Aorta (tissue), 5 donors: ENCODE data around the gene TBL3. TPM values are rescaled to one million over a fixed set of nuclear protein-coding genes. Genes with fewer than 3 reads are reported as not detected.

Experiments used
- ATAC-seq: fragments of 200-7000 bp; cut with Tn5 transposase; one replicate; pipeline ENCODE4 v1.9.1; 2022; ENCODE audit warnings: moderate library complexity; ENCODE audit not compliant: low FRiP score
- DNase-seq, 2 donors: peaks; one replicate each; pipeline ENCODE4 v3.0.0-alpha.2; 2020
- H3K27ac ChIP-seq, 2 donors: one replicate each; pipeline ENCODE4 v1.5.1; 2013; ENCODE audit warnings: low read length in 2 of 2, mild to moderate bottlenecking in 2 of 2, moderate library complexity in 2 of 2, control low read depth in 1 of 2, inconsistent platforms in 1 of 2, low read depth in 1 of 2
- H3K27me3 ChIP-seq, 2 donors: one replicate each; pipeline ENCODE4 v1.6.1; 2013; ENCODE audit warnings: control low read depth in 1 of 2, low read length in 1 of 2, mild to moderate bottlenecking in 1 of 2, moderate library complexity in 1 of 2; ENCODE audit not compliant: insufficient read depth in 2 of 2, control insufficient read depth in 1 of 2
- H3K36me3 ChIP-seq, 2 donors: one replicate each; pipeline ENCODE4 v1.6.1; 2013; ENCODE audit warnings: control low read depth in 1 of 2, low read length in 1 of 2, mild to moderate bottlenecking in 1 of 2; ENCODE audit not compliant: insufficient read depth in 2 of 2, control insufficient read depth in 1 of 2
- H3K4me1 ChIP-seq, 2 donors: one replicate each; pipeline ENCODE4 v1.6.1; 2013; ENCODE audit warnings: low read length in 2 of 2, control low read depth in 1 of 2, mild to moderate bottlenecking in 1 of 2, moderate library complexity in 1 of 2; ENCODE audit not compliant: insufficient read depth in 2 of 2, control insufficient read depth in 1 of 2
- H3K4me3 ChIP-seq, 2 donors: one replicate each; pipeline ENCODE4 v1.5.1; 2013; ENCODE audit warnings: low read length in 2 of 2, control low read depth in 1 of 2, mild to moderate bottlenecking in 1 of 2
- H3K9me3 ChIP-seq: one replicate; pipeline ENCODE4 v1.6.1; 2013; ENCODE audit warnings: mild to moderate bottlenecking, low read length; ENCODE audit not compliant: control insufficient read depth
- WGBS, 2 donors: extraction: QIAGEN DNeasy Blood & Tissue Kit; methylation state at CpG; one replicate each; pipeline ENCODE4 v1.1.7; 2013; 5-methylcytosine and 5-hydroxymethylcytosine counted together
- intact Hi-C, 2 donors: fragments of 100-400 bp; cut with DNase I; formaldehyde crosslinking; loops; one replicate each; pipeline versions ENCODE4 v1.14.2 to v1.15.0; 2022
- polyA plus RNA-seq, 2 donors: library from polyadenylated mRNA; stranded (reverse); fragments of 200-250 nt; gene quantifications; one replicate each; pipeline ENCODE4 v1.2.3, GENCODE V29; 2013
- total RNA-seq, 2 donors: library from RNA; stranded (reverse); fragmentation: NEBNext Ultra II Directional; extraction: Animal tissue kit (Norgen Biotek cat#: 25700); gene quantifications; one replicate each; pipeline ENCODE4 v1.2.1, GENCODE V29; 2021
- donor health status: healthy with polysubstance abuse.
- donor health status: Bipolar disorder and iron deficiency.
- donor health status: DM: no; HTN: no; CAD: no.
- donor health status: DM: no; HTN: no; CAD: no.
- donor health status: DM: yes; HTN: yes; CAD: no.

TBL3 gene
- total and polyA plus RNA-seq, 4 donors: 14.9 to 85.5 (median 17.9) TPM

DNA sequence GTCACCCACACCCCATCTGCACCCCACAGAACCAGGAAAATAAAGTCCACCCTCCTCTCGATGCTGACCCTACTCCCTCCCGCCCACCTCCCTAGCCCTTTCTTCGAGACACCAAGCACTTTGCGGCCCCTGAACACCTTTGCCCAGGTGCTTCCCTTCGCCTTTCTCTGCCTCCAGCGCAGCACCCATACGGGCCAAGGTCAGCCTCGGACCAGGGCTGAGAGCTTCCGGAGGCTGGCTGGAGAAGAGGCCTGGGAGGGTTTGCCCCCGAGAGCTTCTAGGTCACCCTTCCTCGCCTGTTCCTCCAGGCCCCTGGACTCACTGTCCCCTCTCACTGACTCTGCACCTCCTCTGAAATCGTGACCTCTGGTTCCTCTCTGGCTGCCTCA is 52.2 kb downstream of the TBL3 start:
- H3K36me3 ChIP-seq: no peaks in the 10 kb centered on the region
- intact Hi-C loops: loop anchor here (5.0 kb wide), 2 partner anchors 63 to 128 kb away; no protein-coding TSS in a partner anchor
- ATAC-seq (no peak), DNase-seq (no peak)
- no peak overlapping the region for H3K4me3 ChIP-seq
- 91 to 98% methylated on average over 12 of the region's 12 CpGs for WGBS, 2 donors
- H3K27ac ChIP-seq: no peak overlapping the region
- no peaks in the 10 kb centered on the region for H3K27me3 ChIP-seq
- H3K4me1 ChIP-seq: no peaks in the 10 kb centered on the region
- no peaks in the 10 kb centered on the region for H3K9me3 ChIP-seq

DNA sequence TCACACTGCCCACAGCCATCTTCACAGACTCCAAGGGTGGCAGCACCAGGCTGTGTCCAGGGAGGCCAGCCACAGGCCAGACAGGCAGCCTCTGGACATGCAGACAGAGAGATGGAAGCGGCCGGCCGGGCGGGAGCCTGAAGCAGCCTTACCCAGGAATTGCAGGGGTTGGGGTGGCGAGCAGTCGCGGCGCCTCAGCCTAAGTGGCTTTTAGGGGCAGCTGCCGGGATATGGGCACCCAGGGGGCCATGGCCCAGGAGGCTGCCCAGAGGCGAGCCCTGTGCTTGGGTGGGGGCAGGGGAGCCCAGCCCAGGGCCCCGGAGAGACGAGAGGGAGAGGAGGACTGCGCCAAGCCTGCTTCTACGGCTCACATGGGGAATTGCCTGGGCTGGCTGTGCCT is 53.4 kb downstream of the TBL3 start:
- Histone ChIP-seq H3K27ac (no peak overlapping the region), H3K36me3 (no peaks in the 10 kb centered on the region), H3K27me3 (no peaks in the 10 kb centered on the region), H3K4me1 (no peaks in the 10 kb centered on the region), H3K4me3 (no peak overlapping the region), H3K9me3 (no peaks in the 10 kb centered on the region)
- intact Hi-C loops: no loop called here
- 84 to 88% methylated on average over 14 of the region's 14 CpGs for WGBS, 2 donors
- DNase-seq (no peak), ATAC-seq (no peak)

- no peaks in the 10 kb centered on the region for H3K27me3 ChIP-seq
- no peaks in the 10 kb centered on the region for H3K4me1 ChIP-seq
Observed at GRCh38 chr16:2025878-2026460, 54.1 kb downstream of the TBL3 start.

DNA sequence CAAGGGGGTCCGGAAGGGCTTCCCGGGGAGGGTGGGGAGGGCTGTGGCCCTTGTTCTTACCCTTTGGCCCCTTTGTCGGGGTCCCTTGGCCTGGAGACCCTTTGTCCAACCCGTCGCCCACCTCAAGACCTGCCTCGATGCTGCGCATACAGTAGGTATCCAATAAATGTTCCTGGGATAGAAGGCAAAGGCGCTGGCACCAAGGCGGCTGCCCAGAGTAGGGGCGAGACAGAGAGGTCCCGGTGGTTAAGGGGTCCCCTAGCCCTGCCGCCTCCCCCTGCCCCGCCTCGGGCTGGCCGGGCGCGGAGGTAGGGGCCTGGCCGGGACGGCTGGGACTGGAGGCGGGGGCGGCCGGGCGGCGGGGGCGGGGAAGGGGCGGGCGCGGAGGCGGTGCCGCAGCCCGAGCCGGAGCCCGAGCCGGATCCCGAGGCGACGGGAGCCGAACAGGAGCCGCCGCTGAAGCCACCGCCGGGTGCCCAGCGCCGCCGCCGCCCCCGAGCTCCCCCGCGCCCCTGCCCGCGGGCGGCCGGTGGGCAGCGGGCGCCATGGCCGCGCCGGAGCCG is 54.7 kb downstream of the TBL3 start, which contains the start of gene NHERF2:
TSS of gene NHERF2 (plus strand) at position 442 of the 563 bp plus-strand sequence. CDS start at position 546, 104 bp downstream.
- ATAC-seq (no peak), DNase-seq (no peak)
- no peaks in the 10 kb centered on the region for H3K4me1 ChIP-seq
- intact Hi-C loops: no loop called here
- H3K27me3 ChIP-seq: no peaks in the 10 kb centered on the region
- no peaks in the 10 kb centered on the region for H3K9me3 ChIP-seq
- no peaks in the 10 kb centered on the region for H3K36me3 ChIP-seq
- WGBS, 2 donors: 7 to 13% methylated on average over 25 to 59 of the region's 59 CpGs
- peak within 1 kb of the TSS; percentile 63 to 65 for H3K4me3 ChIP-seq
- no peak within 1 kb of the TSS for H3K27ac ChIP-seq

More at GRCh38 chr16:2025878-2026460, 54.1 kb downstream of the TBL3 start:
- no peak overlapping the region for H3K4me3 ChIP-seq
- intact Hi-C loops: no loop called here
- H3K36me3 ChIP-seq: no peaks in the 10 kb centered on the region
- WGBS, 2 donors: 74% methylated on average over 16 of the region's 16 CpGs
- no peak for ATAC-seq
- H3K9me3 ChIP-seq: no peaks in the 10 kb centered on the region
- no peak for DNase-seq
- H3K27ac ChIP-seq: no peak overlapping the region

DNA sequence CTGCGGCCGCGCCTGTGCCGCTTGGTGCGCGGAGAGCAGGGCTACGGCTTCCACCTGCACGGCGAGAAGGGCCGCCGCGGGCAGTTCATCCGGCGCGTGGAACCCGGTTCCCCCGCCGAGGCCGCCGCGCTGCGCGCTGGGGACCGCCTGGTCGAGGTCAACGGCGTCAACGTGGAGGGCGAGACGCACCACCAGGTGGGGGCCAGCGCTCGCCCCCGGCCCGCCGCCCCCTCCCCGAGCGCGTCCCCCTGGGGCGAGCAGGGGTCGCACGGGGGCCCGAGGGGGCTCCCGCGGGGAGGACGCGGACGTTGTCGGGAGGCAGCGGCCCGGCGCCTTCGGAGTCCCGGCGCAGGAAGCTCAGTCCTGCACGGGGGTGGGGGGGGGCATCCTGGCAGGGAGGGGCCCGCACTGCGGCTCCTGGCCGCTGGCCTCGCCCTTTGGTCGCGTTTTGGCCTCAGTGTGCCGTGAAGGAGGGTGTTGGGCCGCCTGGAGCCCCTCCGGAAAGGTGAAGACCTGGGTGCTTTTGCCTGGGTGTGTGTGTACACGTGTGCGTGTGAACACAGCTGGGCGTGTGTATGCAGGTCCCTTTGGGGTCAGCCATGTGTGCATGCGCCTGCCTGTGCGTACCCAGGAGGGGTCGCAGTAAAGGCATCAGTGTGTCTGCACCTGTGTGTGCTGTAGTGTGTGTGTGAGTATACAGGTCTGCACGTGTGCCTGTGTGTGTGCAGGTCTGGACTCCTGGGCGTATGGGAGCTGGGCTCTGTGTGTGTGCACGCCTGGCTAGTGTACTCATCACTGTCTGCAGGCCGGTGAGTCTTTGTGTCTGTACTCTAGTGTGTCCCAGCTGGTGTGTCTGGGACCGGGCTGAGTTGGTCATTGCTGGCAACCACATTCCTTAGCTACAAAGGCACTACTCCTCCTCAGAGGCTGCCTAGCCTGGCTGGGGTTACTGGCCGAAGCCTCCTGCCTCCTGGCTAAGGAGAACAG is 55.5 kb downstream of the TBL3 start:
- intact Hi-C loops: no loop called here
- H3K36me3 ChIP-seq: no peaks in the 10 kb centered on the region
- H3K27me3 ChIP-seq: no peaks in the 10 kb centered on the region
- H3K27ac ChIP-seq: no peak overlapping the region
- WGBS, 2 donors: 2 to 3% methylated on average over 40 to 76 of the region's 76 CpGs
- DNase-seq (no peak), ATAC-seq (no peak)
- H3K9me3 ChIP-seq: no peaks in the 10 kb centered on the region
- peak overlapping the region; percentile 63 to 65 for H3K4me3 ChIP-seq
- no peaks in the 10 kb centered on the region for H3K4me1 ChIP-seq

- no peaks in the 10 kb centered on the region for H3K9me3 ChIP-seq
- WGBS, 2 donors: 76 to 79% methylated on average over 3 of the region's 3 CpGs
- no peak overlapping the region for H3K4me3 ChIP-seq
- H3K27me3 ChIP-seq: no peaks in the 10 kb centered on the region
- DNase-seq (no peak), ATAC-seq (no peak)
- H3K27ac ChIP-seq: no peak overlapping the region
- no peaks in the 10 kb centered on the region for H3K4me1 ChIP-seq
- no peaks in the 10 kb centered on the region for H3K36me3 ChIP-seq
- intact Hi-C loops: no loop called here
Observed at GRCh38 chr16:2028146-2028545, 56.3 kb downstream of the TBL3 start.

DNA sequence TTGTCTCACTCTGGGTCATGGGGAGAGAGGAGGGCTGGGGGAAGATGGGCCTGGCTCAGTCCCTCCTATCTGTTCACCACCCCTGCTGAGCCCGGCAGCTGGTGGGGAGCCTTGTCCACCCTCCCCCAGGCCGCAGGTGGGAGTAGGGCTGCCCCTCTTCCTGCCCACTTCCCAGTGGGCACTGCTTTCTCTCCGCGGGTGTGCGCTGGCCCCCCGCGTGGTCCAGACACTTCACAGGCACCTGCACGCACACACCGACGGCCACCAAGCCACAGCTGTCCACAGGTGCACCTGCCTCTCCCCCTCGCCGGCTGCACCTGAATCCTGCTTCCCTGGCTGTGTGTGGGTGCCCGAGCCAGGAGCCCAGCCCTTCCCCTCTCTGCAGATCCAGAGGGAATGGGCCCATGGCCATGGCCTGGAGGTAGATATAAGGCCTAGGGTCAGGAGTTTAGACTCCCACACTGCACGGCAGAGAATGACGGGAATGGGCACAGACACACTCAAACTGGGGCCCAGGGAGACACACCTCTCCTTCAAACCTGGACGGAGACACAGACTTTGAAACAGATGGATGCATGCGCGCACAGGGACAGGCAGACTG is 56.9 kb downstream of the TBL3 start:
- no peaks in the 10 kb centered on the region for H3K4me1 ChIP-seq
- no peaks in the 10 kb centered on the region for H3K27me3 ChIP-seq
- H3K9me3 ChIP-seq: no peaks in the 10 kb centered on the region
- intact Hi-C loops: no loop called here
- no peak overlapping the region for H3K27ac ChIP-seq
- DNase-seq (no peak), ATAC-seq (no peak)
- 85 to 89% methylated on average over 18 of the region's 18 CpGs for WGBS, 2 donors
- no peaks in the 10 kb centered on the region for H3K36me3 ChIP-seq
- H3K4me3 ChIP-seq: no peak overlapping the region

GRCh38 chr16:2029350-2029749 is 57.5 kb downstream of the TBL3 start:
- no peaks in the 10 kb centered on the region for H3K9me3 ChIP-seq
- intact Hi-C loops: no loop called here
- H3K4me3 ChIP-seq: no peak overlapping the region
- ATAC-seq (no peak), DNase-seq (no peak)
- no peaks in the 10 kb centered on the region for H3K36me3 ChIP-seq
- no peaks in the 10 kb centered on the region for H3K27me3 ChIP-seq
- no peak overlapping the region for H3K27ac ChIP-seq
- no peaks in the 10 kb centered on the region for H3K4me1 ChIP-seq
- 79 to 81% methylated on average over 22 of the region's 22 CpGs for WGBS, 2 donors
